ENCODE data around the gene LELP1.
"Not testable (repeated sequence)": the region's sequence is repeated elsewhere in the genome, so short reads cannot be mapped to it uniquely, and the experiment has no call there.

The LELP1 gene

DNA sequence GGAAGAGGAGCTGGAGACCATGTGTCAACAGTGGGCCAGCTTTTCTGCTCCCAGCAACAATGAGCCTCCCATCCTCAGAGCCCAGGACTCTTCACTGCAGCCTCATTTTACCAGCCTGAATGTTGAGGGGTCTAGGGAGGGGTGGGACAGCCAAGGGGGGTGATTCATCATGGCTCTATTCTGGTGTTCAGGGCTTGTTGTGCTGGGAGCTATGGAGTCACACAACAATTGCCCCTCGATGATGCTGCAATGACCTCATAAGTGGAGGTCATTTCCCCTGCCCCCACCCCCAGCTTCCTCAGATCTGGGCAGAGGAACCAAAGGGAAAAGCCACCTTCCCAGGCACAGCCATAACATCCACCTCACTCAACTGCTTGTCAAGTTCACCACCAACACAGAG, at the start of gene LELP1:
TSS of gene LELP1 (plus strand) at position 301 of the 400 bp plus-strand sequence. CDS start 1,278 bp downstream, outside the sequence.
- Mint-ChIP-seq H3K4me1 (ENCODE audit: low read depth) (no peaks in the 10 kb centered on the region), H3K4me3 (no peak within 1 kb of the TSS), H3K36me3 (ENCODE audit: low read depth) (no peaks in the 10 kb centered on the region), H3K9me3 (no peaks in the 10 kb centered on the region), H3K27me3 (peaks cover 40% of the 10 kb centered on the region), H3K27ac (no peak within 1 kb of the TSS)

DNA sequence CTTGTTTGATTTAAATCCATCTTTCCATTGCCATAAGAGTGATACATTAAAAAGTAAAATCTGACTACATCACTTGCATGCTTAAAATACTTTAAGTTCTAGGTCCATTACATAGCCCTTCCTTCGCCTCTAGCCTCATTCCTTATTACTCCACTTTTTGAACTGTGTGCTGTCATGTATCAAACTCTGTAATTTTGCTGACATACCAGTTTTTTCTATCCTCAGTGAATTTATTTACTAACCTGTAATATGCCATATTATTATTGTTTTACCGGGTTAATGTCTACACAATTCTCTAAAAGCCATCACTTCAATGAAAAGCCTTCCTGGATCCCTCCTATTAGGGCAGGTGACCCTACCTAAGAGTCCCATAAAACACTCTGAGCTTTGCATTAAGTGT, 47.7 kb upstream of the LELP1 start:
- peaks cover 12% of the 10 kb centered on the region for H3K9me3 Mint-ChIP-seq
- H3K36me3 Mint-ChIP-seq (ENCODE audit: low read depth): no peaks in the 10 kb centered on the region
- H3K4me1 Mint-ChIP-seq (ENCODE audit: low read depth): no peaks in the 10 kb centered on the region
- H3K27ac Mint-ChIP-seq: no peak overlapping the region
- peaks cover 25% of the 10 kb centered on the region for H3K27me3 Mint-ChIP-seq
- H3K4me3 Mint-ChIP-seq: no peak overlapping the region

DNA sequence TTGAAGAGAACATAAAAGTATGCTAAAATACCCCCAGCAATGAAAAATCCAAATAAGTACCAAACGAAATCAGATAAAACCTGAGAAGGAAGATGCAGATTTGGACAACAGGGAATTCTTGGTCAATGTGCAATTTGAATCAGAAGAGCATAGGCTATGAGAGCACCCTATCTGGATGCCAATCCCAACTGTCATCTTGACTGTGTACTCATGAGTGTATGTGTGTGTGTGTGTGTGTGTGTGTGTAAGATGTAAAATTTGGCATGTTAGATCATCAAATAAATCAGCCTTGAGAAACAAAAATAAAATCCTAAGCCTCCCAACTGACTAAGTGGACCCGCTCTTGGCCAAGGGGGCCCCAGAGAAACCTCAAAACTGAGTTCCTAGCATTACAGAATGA, 34.5 kb upstream of the LELP1 start:
- Mint-ChIP-seq H3K4me3 (no peak overlapping the region), H3K27ac (no peak overlapping the region), H3K4me1 (ENCODE audit: low read depth) (no peaks in the 10 kb centered on the region), H3K27me3 (peaks cover 44% of the 10 kb centered on the region), H3K36me3 (ENCODE audit: low read depth) (no peaks in the 10 kb centered on the region), H3K9me3 (no peaks in the 10 kb centered on the region)

DNA sequence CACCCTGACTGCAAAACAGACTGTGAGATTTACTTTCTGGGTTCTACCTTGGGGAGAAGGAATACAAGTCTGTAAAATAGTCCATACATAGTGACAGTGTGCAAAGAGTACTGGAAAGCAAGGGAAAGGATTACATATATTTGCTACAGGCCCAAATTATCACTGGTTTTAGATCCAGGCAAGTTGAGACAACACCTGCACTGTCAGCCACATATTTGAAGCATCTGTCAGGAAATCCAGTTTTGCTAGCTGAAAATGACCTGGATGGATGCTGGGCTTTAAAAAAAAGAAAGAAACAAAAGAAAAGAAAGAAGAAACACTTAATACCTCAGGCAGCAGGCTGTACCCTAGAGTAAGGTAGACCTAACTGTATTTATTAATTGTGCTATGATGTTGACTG, 28.6 kb upstream of the LELP1 start:
- Mint-ChIP-seq H3K9me3 (no peaks in the 10 kb centered on the region), H3K4me3 (no peak overlapping the region), H3K27me3 (peaks cover 46% of the 10 kb centered on the region), H3K4me1 (ENCODE audit: low read depth) (no peaks in the 10 kb centered on the region), H3K36me3 (ENCODE audit: low read depth) (no peaks in the 10 kb centered on the region), H3K27ac (no peak overlapping the region)

DNA sequence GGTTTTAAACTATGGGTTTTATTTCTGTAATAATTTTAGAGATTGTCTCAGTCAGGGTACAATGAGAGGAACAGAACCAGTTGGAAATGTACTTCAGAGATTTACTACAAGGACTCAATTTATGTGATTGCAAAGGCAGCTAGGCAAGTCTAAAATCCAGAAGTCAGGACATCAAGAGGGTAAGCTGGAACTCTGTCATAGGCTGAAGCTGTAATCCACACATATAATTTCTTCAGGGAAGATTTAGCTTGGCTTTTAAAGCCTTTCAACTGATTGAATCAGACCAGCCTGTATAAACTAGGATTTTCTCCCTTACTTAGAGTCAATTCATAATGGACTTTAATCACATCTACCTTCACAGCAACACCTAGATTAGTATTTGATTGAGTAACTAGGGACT, 24.3 kb upstream of the LELP1 start:
- H3K36me3 Mint-ChIP-seq (ENCODE audit: low read depth): no peaks in the 10 kb centered on the region
- H3K4me3 Mint-ChIP-seq: no peak overlapping the region
- peaks cover 28% of the 10 kb centered on the region for H3K27me3 Mint-ChIP-seq
- H3K4me1 Mint-ChIP-seq (ENCODE audit: low read depth): no peaks in the 10 kb centered on the region
- no peaks in the 10 kb centered on the region for H3K9me3 Mint-ChIP-seq
- H3K27ac Mint-ChIP-seq: no peak overlapping the region

DNA sequence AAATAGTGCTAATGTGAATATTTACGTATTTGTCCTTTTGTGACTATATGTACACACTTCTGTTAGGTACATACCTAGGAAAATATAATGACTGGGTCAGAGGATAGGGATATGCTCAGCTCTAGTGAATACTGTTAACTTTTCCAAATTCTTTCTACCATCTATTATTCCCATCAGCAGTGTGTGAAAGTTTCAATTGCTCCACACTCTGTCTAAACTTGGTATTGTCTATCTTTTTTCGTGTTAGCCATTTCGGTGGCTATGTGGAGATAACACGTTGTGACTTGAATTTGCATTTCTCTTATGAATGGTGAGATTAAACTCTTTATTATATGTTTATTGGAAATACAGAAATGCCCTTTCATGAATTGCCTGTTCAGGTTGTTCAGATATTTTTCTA, 22.7 kb upstream of the LELP1 start:
- Mint-ChIP-seq H3K4me1 (ENCODE audit: low read depth) (no peaks in the 10 kb centered on the region), H3K4me3 (no peak overlapping the region), H3K9me3 (no peaks in the 10 kb centered on the region), H3K36me3 (ENCODE audit: low read depth) (no peaks in the 10 kb centered on the region), H3K27me3 (peaks cover 44% of the 10 kb centered on the region), H3K27ac (no peak overlapping the region)

DNA sequence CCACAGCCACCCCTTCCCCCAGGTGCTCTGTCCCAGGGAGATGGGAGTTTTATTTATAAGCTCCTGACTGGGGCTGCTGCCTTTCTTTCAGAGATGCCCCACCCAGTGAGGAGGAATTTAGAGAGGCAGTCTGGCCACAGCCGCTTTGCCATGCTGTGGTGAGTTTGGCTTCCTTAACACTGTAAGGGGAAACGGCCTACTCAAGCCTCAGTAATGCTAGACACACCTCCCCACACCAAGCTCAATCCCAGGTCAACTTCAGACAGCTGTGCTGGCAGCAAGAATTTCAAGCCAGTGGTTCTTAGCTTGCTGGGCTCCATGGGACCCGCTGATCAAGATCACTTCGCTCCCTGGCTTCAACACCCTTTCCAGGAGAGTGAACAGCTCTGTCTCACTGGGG, 14.9 kb upstream of the LELP1 start:
- H3K27me3 Mint-ChIP-seq: peaks cover 57% of the 10 kb centered on the region
- not testable (repeated sequence) for H3K9me3 Mint-ChIP-seq; H3K4me3 Mint-ChIP-seq; H3K27ac Mint-ChIP-seq; H3K36me3 Mint-ChIP-seq (ENCODE audit: low read depth); H3K4me1 Mint-ChIP-seq (ENCODE audit: low read depth)

DNA sequence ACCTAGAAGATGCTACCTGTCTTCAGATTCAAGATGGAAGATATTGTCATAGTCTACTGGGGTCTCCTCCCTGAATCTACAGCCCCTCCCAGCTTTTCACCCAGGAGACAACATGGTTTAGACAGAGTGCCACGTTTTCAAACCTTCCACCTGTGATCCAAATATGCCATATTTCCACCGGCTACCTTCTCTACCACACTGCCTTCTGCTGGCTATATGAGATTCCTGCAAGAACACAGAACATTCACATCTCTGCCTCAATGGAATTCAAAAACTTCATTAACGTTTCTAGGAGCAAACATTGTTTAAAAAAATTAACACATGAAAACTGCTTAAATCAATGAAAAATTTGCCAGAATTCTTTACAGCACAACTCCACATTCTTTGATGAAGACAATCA, 12.9 kb upstream of the LELP1 start:
- no peak overlapping the region for H3K4me3 Mint-ChIP-seq
- H3K27ac Mint-ChIP-seq: no peak overlapping the region
- peaks cover 53% of the 10 kb centered on the region for H3K27me3 Mint-ChIP-seq
- H3K4me1 Mint-ChIP-seq (ENCODE audit: low read depth): no peaks in the 10 kb centered on the region
- peaks cover 4% of the 10 kb centered on the region for H3K9me3 Mint-ChIP-seq
- no peaks in the 10 kb centered on the region for H3K36me3 Mint-ChIP-seq (ENCODE audit: low read depth)

DNA sequence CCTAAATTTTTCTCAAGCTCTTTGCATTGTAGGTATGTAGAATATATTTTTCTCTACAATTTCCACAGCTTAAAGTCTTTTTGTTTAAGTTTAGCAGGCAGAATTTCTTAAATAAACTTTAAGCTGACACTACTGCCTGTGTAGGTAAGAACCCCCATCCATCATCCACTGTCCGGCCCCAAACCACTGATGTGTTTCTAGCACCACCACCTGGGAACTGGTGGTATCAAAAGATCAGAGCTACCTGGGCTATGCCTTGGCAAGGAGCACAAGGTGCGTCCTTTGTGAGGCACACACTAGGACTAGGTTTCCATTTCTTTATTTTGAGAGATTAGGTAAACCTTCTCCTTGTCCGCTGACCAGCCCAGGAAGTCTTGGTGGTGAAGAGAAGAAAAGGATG, 10.5 kb upstream of the LELP1 start:
- H3K27me3 Mint-ChIP-seq: peaks cover 43% of the 10 kb centered on the region
- H3K9me3 Mint-ChIP-seq: no peaks in the 10 kb centered on the region
- H3K4me1 Mint-ChIP-seq (ENCODE audit: low read depth): no peaks in the 10 kb centered on the region
- no peak overlapping the region for H3K4me3 Mint-ChIP-seq
- H3K27ac Mint-ChIP-seq: no peak overlapping the region
- H3K36me3 Mint-ChIP-seq (ENCODE audit: low read depth): no peaks in the 10 kb centered on the region

DNA sequence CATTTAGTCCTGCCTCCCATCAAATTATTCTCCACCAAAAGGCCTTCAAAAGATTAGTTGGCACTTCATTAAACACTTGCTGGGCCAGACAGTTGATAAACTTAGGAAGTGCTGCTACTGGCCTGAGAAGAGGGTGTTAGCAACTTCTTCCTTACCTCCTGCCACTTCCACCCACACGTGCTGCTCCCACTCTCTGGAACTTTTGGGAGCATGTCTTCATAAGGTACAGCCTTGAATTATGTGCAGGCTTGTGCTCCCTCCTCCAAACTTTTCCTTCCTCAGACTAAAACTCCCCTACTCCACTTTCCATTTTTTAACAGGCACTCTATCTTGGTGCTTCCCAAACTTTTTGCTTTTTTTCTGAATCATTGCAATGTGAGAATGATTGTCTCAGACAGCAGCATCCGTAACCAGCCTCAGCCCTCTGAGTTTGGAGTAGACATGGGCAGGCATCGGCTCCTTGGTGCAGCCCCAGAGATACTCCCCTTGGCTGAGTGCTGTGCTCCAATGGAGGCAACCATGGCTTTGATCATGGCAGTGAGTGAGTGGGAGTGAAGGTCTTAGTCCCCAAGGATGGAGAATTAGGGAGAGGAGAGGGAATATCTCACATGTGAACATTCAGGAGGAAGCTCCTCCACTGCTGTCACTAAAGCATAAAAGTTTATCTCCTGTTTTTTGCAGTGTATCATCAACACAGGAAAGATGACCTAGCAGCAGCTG, 8.7 kb upstream of the LELP1 start:
- Mint-ChIP-seq H3K27me3 (peaks cover 56% of the 10 kb centered on the region), H3K4me3 (no peak overlapping the region), H3K4me1 (ENCODE audit: low read depth) (no peaks in the 10 kb centered on the region), H3K9me3 (no peaks in the 10 kb centered on the region), H3K27ac (no peak overlapping the region), H3K36me3 (ENCODE audit: low read depth) (no peaks in the 10 kb centered on the region)

DNA sequence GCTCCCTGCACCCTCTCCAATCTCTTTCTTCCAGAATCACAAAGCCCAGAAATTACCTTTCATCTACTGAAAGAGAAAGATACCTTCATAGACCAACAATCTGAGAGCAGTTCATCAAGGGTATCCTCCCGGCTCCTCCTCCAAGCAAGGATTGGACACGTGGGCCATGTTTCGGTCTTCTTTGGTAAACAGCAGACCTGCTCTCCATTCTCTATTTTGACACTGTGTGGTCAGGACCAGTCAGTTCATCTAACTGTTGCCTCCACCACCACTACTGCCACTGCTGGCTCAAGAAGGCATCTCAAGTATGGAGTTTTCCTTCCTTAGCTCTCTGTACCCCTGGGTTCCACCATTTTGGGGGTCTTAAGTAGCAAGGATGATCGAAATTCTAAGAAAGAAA, 8.0 kb upstream of the LELP1 start:
- Mint-ChIP-seq H3K27ac (no peak overlapping the region), H3K27me3 (peaks cover 53% of the 10 kb centered on the region), H3K4me1 (ENCODE audit: low read depth) (no peaks in the 10 kb centered on the region), H3K36me3 (ENCODE audit: low read depth) (no peaks in the 10 kb centered on the region), H3K4me3 (no peak overlapping the region), H3K9me3 (no peaks in the 10 kb centered on the region)

DNA sequence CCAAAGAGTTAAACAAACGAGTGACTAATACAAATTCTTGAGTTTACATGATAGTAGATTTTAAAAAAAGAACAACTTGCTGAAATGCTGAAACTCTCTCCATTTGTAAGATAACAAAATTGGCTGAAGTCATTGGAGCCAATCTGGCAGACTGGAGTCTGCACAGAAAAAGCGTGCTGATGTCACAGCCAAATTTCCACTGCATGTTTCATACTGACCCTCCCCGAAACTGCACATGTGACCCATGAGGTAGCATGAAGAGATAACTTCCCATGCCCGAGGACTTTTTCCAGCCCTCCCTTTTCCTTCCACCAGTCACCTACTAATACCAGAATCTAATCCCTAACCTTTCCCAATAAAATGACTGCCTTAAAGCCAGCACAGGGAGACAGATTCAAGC, 1.2 kb upstream of the LELP1 start:
- Mint-ChIP-seq H3K4me3 (no peak overlapping the region), H3K9me3 (no peaks in the 10 kb centered on the region), H3K4me1 (ENCODE audit: low read depth) (no peaks in the 10 kb centered on the region), H3K27ac (no peak overlapping the region), H3K36me3 (ENCODE audit: low read depth) (no peaks in the 10 kb centered on the region), H3K27me3 (peaks cover 45% of the 10 kb centered on the region)

DNA sequence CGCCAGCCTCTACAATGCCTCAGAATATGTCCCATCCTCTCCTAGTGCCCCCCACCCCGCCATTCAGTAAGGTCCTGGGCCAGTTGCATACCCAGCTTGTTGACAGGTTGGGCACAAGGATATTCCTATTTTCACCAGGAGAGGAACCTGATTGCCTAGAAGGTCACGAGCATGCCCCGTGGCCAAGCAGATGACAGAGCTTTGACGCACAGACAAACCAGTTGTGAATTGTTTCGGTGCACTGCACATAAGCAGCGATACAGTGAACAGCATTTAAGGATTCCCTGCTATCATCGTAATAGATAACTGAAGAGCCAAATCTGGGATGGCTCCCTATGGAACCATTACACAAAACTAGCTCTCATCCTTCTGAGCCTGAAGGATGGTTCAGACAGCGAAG, 3.4 kb downstream of the LELP1 start:
- H3K27me3 Mint-ChIP-seq: peaks cover 36% of the 10 kb centered on the region

DNA sequence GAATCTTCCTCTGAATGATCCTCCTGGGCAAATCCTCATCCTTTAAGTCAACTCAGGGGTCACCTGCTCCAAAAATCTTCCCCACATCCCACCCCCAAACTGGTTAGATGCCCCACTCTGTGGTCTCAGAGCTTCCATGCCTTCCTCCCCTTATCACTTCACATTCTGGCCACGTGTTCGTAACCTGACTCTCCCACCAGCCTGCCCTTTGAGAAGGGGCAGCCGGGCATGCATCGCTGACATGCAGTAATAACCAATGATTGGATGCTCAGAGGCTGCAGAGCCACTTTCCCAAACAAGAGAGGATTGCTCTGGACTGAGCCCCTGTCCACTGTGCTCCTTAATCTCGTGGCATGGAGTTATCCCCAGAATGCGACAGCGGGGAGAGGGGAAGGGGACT, 7.0 kb downstream of the LELP1 start:
- Mint-ChIP-seq H3K27me3 (peaks cover 27% of the 10 kb centered on the region), H3K27ac (no peak overlapping the region), H3K4me3 (no peak overlapping the region)

More for the DNA sequence above, 3.4 kb downstream of the LELP1 start:
- no peaks in the 10 kb centered on the region for H3K9me3 Mint-ChIP-seq
- H3K4me3 Mint-ChIP-seq: no peak overlapping the region
- no peaks in the 10 kb centered on the region for H3K36me3 Mint-ChIP-seq (ENCODE audit: low read depth)
- H3K27ac Mint-ChIP-seq: no peak overlapping the region
- H3K4me1 Mint-ChIP-seq (ENCODE audit: low read depth): no peaks in the 10 kb centered on the region

DNA sequence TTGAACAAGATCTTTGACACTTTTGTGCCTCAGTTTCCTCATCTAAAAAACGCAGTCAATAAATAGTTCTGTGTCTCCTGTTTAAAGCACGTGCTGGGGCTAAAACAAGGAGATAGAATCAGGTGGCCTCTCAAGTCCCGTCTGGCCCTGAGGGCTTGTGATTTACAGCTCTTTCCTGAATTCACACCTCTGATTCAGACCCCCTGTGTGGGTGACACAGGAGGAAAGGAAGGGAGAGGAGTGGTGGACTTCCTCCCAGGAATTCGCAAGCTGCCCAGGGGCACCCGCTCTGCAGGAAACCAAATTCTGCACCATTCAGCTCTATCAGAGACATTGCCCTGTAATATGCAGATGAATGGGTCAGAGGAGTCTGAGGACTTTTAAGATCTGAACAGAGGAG, 9.0 kb downstream of the LELP1 start:
- Mint-ChIP-seq H3K4me1 (ENCODE audit: low read depth) (no peaks in the 10 kb centered on the region), H3K4me3 (no peak overlapping the region), H3K27me3 (peaks cover 22% of the 10 kb centered on the region), H3K9me3 (no peaks in the 10 kb centered on the region), H3K36me3 (ENCODE audit: low read depth) (no peaks in the 10 kb centered on the region), H3K27ac (no peak overlapping the region)

More for the DNA sequence above, 7.0 kb downstream of the LELP1 start:
- H3K4me1 Mint-ChIP-seq (ENCODE audit: low read depth): no peaks in the 10 kb centered on the region
- H3K36me3 Mint-ChIP-seq (ENCODE audit: low read depth): no peaks in the 10 kb centered on the region
- no peaks in the 10 kb centered on the region for H3K9me3 Mint-ChIP-seq

DNA sequence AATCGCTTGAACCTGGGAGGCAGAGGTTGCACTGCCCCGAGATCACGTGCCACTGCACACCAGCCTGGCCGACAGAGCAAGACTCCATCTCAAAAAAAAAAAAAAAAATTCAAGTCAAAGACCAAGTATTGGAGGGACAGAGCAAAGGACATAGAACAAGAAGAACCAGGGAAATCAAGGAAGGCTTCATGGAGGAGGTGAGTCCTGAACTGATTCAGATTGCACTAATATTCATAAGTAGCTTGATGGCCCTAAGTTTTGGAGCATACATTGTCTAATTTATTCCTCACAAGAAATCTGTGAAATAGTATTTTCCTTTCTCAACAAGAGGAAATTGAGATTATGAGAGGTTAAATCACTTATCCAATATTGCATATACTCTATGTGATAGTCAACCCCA, 10.3 kb downstream of the LELP1 start:
- no peak overlapping the region for H3K27ac Mint-ChIP-seq
- H3K4me3 Mint-ChIP-seq: no peak overlapping the region
- no peaks in the 10 kb centered on the region for H3K9me3 Mint-ChIP-seq
- H3K27me3 Mint-ChIP-seq: peaks cover 19% of the 10 kb centered on the region
- no peaks in the 10 kb centered on the region for H3K36me3 Mint-ChIP-seq (ENCODE audit: low read depth)
- H3K4me1 Mint-ChIP-seq (ENCODE audit: low read depth): no peaks in the 10 kb centered on the region

Data from stimulated activated naive CD8-positive, alpha-beta T cell treated with anti-CD3 and anti-CD28 coated beads, Interleukin-15, Interleukin-2, amounts not matched to agents 100 ng/mL and 50 ng/mL, for 24 hours (primary cell).